KOPT-K1 (cell line): ENCODE measurements around the gene NDUFA13.

Source experiments
- H3K27ac ChIP-seq: fragments of 200-600 bp; sonication (generic); 2 replicates; pipeline ENCODE4 v1.5.1; 2016; ENCODE audit warnings: antibody characterized with exemption, mild to moderate bottlenecking, low read depth, low read length; ENCODE audit not compliant: poor library complexity, severe bottlenecking
- H3K36me3 ChIP-seq: fragments of 200-600 bp; sonication (generic); 2 replicates; pipeline ENCODE4 v1.5.1; 2017; ENCODE audit warnings: antibody characterized with exemption, mild to moderate bottlenecking, low read length, moderate library complexity; ENCODE audit not compliant: insufficient read depth
- H3K9me3 ChIP-seq: fragments of 200-600 bp; sonication (generic); 2 replicates; pipeline ENCODE4 v1.5.1; 2017; ENCODE audit warnings: antibody characterized with exemption, low read length, mild to moderate bottlenecking; ENCODE audit not compliant: insufficient read depth, poor library complexity, severe bottlenecking

NDUFA13 gene

DNA sequence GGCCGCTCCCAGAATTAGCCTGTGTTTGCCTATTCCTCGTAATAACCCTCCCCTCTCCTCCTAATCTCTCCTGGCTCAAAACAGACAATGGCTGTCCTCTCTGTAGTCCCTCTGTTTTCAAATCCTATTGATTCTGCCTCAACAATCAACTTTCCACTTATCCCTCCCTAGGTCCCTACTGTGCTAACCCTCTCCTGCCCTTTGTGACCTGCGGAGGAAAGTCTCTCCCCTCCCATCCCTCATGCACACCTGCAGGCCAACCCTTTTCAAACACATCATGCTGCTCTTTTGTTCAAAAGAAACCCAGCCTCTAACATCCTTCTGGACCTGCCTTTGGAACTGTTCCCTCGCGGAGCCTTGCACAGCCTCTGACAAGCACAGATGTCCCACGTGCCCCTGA, 59.4 kb downstream of the NDUFA13 start:
- H3K9me3 ChIP-seq = no peaks in the 10 kb centered on the region

More for the DNA sequence above, 59.4 kb downstream of the NDUFA13 start:
- Histone ChIP-seq H3K36me3 (peaks cover 2% of the 10 kb centered on the region; the same call in 1 of the 2 replicates), H3K27ac (no peak overlapping the region)
